Panc1 (cell line): ENCODE results near the gene TMPRSS6. TPM values are rescaled to one million over a fixed set of nuclear protein-coding genes. Genes with fewer than 3 reads are reported as not detected.

Source experiments
- ATAC-seq: fragments of 200-7000 bp; cut with Tn5 transposase; 2 replicates; pipeline ENCODE4 v1.9.1; 2020; ENCODE audit warnings: mild to moderate bottlenecking, moderate library complexity
- BruUV-seq: library from RNA; stranded (reverse); fragments of 400-500 nt; replicated peaks from 2 replicates; lab custom pipeline; 2021; lab: Mats Ljungman, UMichigan
- CTCF ChIA-PET: fragments of 300-600 bp; sonication (Branson Sonifier 250); formaldehyde crosslinking; loops from one replicate; lab custom pipeline; 2022; ENCODE audit warnings: antibody characterized with exemption; lab: Charles Lee
- POLR2A ChIA-PET: fragments of 300-600 bp; sonication (Branson Sonifier 250); formaldehyde crosslinking; loops from one replicate; lab custom pipeline; 2022; ENCODE audit warnings: antibody characterized with exemption; lab: Charles Lee
- DNase-seq: peaks from one replicate; pipeline ENCODE4 v3.0.0-alpha.2; 2010; ENCODE audit warnings: low read depth, low spot score
- H3K27ac ChIP-seq: 2 replicates; pipeline ENCODE4 v1.5.1; 2011; ENCODE audit warnings: mild to moderate bottlenecking, low read length, inconsistent platforms
- H3K27me3 ChIP-seq: fragments of 200-500 bp; sonication (Bioruptor generic); 2 replicates; pipeline ENCODE4 v1.6.0; 2014; ENCODE audit warnings: low read length, inconsistent platforms; ENCODE audit not compliant: control insufficient read depth, insufficient read depth
- H3K36me3 ChIP-seq: fragments of 200-500 bp; sonication (Bioruptor generic); 2 replicates; pipeline ENCODE4 v1.5.1; 2014; ENCODE audit warnings: inconsistent platforms, mild to moderate bottlenecking, low read length, moderate library complexity; ENCODE audit not compliant: control insufficient read depth, insufficient read depth
- H3K4me1 ChIP-seq: 2 replicates; pipeline ENCODE4 v1.5.1; 2011; ENCODE audit warnings: inconsistent platforms, mild to moderate bottlenecking, low read length, moderate library complexity; ENCODE audit not compliant: control insufficient read depth, insufficient read depth
- H3K4me3 ChIP-seq, 2 experiments: 2 replicates each; pipeline ENCODE4 v1.5.1; 2011 to 2012; ENCODE audit warnings: low read depth in 2 of 2, low read length in 2 of 2, mild to moderate bottlenecking in 2 of 2, inconsistent platforms in 1 of 2, moderate library complexity in 1 of 2
- H3K9me3 ChIP-seq: fragments of 200-500 bp; sonication (Bioruptor generic); 2 replicates; pipeline ENCODE4 v1.5.1; 2014; ENCODE audit warnings: low read depth, mild to moderate bottlenecking, inconsistent platforms, low read length, moderate library complexity; ENCODE audit not compliant: control insufficient read depth, insufficient read depth
- POLR2AphosphoS5 ChIP-seq: IDR thresholded peaks from 2 replicates; pipeline ENCODE4 v1.6.1; 2012; ENCODE audit warnings: mild to moderate bottlenecking, low read depth, low read length, moderate library complexity
- SIN3A ChIP-seq: IDR thresholded peaks from 2 replicates; pipeline ENCODE4 v1.6.1; 2012; ENCODE audit warnings: low read depth, mild to moderate bottlenecking, low read length, moderate library complexity, borderline replicate concordance; ENCODE audit not compliant: insufficient read depth
- TCF7L2 ChIP-seq: IDR thresholded peaks from 2 replicates; pipeline ENCODE4 v1.6.1; 2011; ENCODE audit warnings: mild to moderate bottlenecking, low read depth, low read length, inconsistent platforms
- in situ Hi-C: cut with HindIII; loops from 2 replicates; pipeline ENCODE4 v1.10.0; 2016; ENCODE audit warnings: low sequenced_read_pairs, low pct_unique_long_range_greater_than_20kb
- intact Hi-C: fragments of 100-400 bp; cut with micrococcal nuclease; formaldehyde crosslinking; loops from one replicate; pipeline ENCODE4 v1.10.0; 2022; ENCODE audit not compliant: unreplicated experiment
- total RNA-seq: library from RNA; stranded (reverse); gene quantifications from one replicate; pipeline ENCODE4 v1.2.1, GENCODE V29; 2021; ENCODE audit not compliant: unreplicated experiment
- TF ChIP-seq, protein P1 (sequence below), 2 experiments: IDR thresholded peaks; 2 replicates each; pipeline ENCODE4 v1.6.1; 2011 to 2012; ENCODE audit warnings: low read depth in 2 of 2, control low read depth in 1 of 2, low read length in 1 of 2, mild to moderate bottlenecking in 1 of 2, moderate library complexity in 1 of 2; ENCODE audit not compliant: insufficient read depth in 1 of 2
- TF ChIP-seq, protein P2 (sequence below): fragments of 450-650 bp; IDR thresholded peaks from 2 replicates; pipeline ENCODE4 v1.5.1; 2017; ENCODE audit warnings: mild to moderate bottlenecking

The TMPRSS6 gene
- total RNA-seq, 1 experiment from 2014 or later: not detected

DNA sequence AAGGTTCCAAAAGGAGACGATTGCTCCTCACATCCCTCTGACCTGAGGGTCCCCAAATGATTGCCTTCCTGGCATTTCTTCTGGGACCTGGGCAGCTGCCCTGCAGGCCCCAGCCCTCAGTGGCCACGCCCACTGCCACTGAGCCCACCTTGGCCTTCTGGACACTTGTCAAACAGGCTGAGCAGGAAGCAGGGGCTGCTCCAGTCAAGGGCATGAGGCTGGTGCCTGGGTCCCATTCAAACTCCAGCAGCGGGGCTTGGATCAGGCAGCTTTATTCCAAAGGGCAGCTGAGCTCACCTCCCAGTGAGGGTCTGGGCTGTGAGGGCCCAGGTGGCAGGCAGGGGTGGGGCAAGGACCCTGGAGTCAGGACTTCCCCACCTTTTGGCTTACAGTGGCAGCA is 44.3 kb downstream of the TMPRSS6 start:
- Histone ChIP-seq H3K9me3 (no peaks in the 10 kb centered on the region), H3K36me3 (no peaks in the 10 kb centered on the region), H3K27me3 (no peaks in the 10 kb centered on the region), H3K4me3 (no peak overlapping the region), H3K27ac (no peak overlapping the region), H3K4me1 (no peaks in the 10 kb centered on the region)
- TF ChIP-seq, protein P1, sequence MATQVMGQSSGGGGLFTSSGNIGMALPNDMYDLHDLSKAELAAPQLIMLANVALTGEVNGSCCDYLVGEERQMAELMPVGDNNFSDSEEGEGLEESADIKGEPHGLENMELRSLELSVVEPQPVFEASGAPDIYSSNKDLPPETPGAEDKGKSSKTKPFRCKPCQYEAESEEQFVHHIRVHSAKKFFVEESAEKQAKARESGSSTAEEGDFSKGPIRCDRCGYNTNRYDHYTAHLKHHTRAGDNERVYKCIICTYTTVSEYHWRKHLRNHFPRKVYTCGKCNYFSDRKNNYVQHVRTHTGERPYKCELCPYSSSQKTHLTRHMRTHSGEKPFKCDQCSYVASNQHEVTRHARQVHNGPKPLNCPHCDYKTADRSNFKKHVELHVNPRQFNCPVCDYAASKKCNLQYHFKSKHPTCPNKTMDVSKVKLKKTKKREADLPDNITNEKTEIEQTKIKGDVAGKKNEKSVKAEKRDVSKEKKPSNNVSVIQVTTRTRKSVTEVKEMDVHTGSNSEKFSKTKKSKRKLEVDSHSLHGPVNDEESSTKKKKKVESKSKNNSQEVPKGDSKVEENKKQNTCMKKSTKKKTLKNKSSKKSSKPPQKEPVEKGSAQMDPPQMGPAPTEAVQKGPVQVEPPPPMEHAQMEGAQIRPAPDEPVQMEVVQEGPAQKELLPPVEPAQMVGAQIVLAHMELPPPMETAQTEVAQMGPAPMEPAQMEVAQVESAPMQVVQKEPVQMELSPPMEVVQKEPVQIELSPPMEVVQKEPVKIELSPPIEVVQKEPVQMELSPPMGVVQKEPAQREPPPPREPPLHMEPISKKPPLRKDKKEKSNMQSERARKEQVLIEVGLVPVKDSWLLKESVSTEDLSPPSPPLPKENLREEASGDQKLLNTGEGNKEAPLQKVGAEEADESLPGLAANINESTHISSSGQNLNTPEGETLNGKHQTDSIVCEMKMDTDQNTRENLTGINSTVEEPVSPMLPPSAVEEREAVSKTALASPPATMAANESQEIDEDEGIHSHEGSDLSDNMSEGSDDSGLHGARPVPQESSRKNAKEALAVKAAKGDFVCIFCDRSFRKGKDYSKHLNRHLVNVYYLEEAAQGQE (IDR thresholded peaks at IDR 0.05; ENCODE audit: insufficient read depth in 1 of 2, low read depth in 2 of 2, low read length in 1 of 2): no peak
- TF ChIP-seq TCF7L2: no peak
- TF ChIP-seq, protein P2, sequence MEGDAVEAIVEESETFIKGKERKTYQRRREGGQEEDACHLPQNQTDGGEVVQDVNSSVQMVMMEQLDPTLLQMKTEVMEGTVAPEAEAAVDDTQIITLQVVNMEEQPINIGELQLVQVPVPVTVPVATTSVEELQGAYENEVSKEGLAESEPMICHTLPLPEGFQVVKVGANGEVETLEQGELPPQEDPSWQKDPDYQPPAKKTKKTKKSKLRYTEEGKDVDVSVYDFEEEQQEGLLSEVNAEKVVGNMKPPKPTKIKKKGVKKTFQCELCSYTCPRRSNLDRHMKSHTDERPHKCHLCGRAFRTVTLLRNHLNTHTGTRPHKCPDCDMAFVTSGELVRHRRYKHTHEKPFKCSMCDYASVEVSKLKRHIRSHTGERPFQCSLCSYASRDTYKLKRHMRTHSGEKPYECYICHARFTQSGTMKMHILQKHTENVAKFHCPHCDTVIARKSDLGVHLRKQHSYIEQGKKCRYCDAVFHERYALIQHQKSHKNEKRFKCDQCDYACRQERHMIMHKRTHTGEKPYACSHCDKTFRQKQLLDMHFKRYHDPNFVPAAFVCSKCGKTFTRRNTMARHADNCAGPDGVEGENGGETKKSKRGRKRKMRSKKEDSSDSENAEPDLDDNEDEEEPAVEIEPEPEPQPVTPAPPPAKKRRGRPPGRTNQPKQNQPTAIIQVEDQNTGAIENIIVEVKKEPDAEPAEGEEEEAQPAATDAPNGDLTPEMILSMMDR: no peak
- TF ChIP-seq SIN3A: no peak
- no peak for TF ChIP-seq POLR2AphosphoS5
- intact Hi-C loops: no loop called here
- no peak for DNase-seq
- in situ Hi-C loops: no loop called here
- ATAC-seq: no peak
- ChIA-PET POLR2A (no interaction called here), CTCF (no interaction called here)
- no TSS peak for BruUV-seq

DNA sequence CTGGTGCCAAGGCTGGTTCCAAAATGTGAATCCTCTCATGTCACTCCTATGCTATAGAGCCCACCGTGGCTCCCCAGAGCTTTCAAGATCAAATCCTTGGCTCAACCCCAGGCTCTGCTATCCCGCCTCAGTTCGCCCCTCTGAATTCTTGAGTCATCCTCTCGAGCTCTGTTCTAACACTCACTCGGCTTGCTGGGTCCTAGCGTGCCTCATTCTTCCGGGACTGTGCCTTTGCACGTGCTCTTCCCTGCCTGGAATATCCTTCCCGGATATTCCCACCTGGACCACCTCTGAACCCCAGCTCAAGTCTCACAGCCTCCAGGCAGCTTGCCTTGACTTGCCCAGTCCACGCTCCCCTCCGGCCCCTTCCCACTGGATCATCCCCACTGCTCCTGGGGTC is 45.0 kb downstream of the TMPRSS6 start:
- ATAC-seq: no peak

More for the DNA sequence above, 45.0 kb downstream of the TMPRSS6 start:
- no peaks in the 10 kb centered on the region for H3K4me1 ChIP-seq
- TF ChIP-seq TCF7L2 (no peak), POLR2AphosphoS5 (no peak), SIN3A (no peak)
- no peaks in the 10 kb centered on the region for H3K27me3 ChIP-seq
- in situ Hi-C loops: no loop called here
- ChIA-PET CTCF (no interaction called here), POLR2A (no interaction called here)
- H3K9me3 ChIP-seq: no peaks in the 10 kb centered on the region
- DNase-seq: no peak
- H3K36me3 ChIP-seq: no peaks in the 10 kb centered on the region
- H3K4me3 ChIP-seq: no peak overlapping the region
- intact Hi-C loops: no loop called here
- no TSS peak for BruUV-seq
- H3K27ac ChIP-seq: no peak overlapping the region
